Mucosa of rectum (tissue), 2 donors: ENCODE data around the gene SLC39A10.
A peak's percentile ranks its signal among the peaks of the same experiment; 100 is the strongest.
"Not testable (repeated sequence)": the region's sequence is repeated elsewhere in the genome, so short reads cannot be mapped to it uniquely, and the experiment has no call there.

Experiments used
- H3K27ac ChIP-seq, 2 donors: one replicate each; pipeline ENCODE4 v1.7.0; 2013; ENCODE audit warnings: inconsistent platforms in 2 of 2, low read depth in 2 of 2, low read length in 2 of 2
- H3K27me3 ChIP-seq, 2 donors: one replicate each; pipeline ENCODE4 v1.7.0; 2013; ENCODE audit warnings: low read length in 2 of 2; ENCODE audit not compliant: control insufficient read depth in 2 of 2, insufficient read depth in 2 of 2
- H3K36me3 ChIP-seq, 2 donors: one replicate each; pipeline ENCODE4 v1.7.0; 2013; ENCODE audit warnings: low read length in 2 of 2; ENCODE audit not compliant: control insufficient read depth in 2 of 2, insufficient read depth in 2 of 2
- H3K4me1 ChIP-seq, 2 donors: one replicate each; pipeline ENCODE4 v1.7.0; 2013; ENCODE audit warnings: low read length in 2 of 2, mild to moderate bottlenecking in 1 of 2; ENCODE audit not compliant: control insufficient read depth in 2 of 2, insufficient read depth in 2 of 2
- H3K4me3 ChIP-seq, 2 donors: one replicate each; pipeline ENCODE4 v1.7.0; 2013; ENCODE audit warnings: low read length in 2 of 2
- H3K9ac ChIP-seq, 2 donors: one replicate each; pipeline ENCODE4 v1.7.0; 2013; ENCODE audit warnings: low read length in 2 of 2, low read depth in 1 of 2, mild to moderate bottlenecking in 1 of 2
- H3K9me3 ChIP-seq, 2 donors: one replicate each; pipeline ENCODE4 v1.7.0; 2013; ENCODE audit warnings: low read length in 2 of 2; ENCODE audit not compliant: control insufficient read depth in 2 of 2
- donor health status: healthy.
- donor health status: Normal muscosa, but diverticular disease.

Gene SLC39A10

DNA sequence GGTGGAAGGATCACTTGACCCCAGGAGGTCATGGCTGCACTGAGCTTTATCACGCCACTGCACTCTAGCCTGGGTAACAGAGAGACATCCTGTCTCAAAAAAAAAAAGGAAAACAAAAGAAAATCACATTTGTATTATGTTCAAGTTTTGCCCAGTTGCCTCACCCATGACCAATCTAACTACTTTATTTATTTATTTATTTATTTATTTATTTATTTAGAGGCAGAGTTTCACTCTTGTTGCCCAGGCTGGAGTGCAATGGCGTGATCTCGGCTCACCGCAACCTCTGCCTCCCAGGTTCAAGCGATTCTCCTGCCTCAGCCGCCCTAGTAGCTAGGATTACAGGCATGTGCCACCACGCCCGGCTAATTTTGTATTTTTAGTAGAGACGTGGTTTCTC, 12.3 kb upstream of the SLC39A10 start:
- not testable (repeated sequence) for H3K36me3 ChIP-seq, H3K27me3 ChIP-seq, H3K9me3 ChIP-seq, H3K27ac ChIP-seq, H3K9ac ChIP-seq, H3K4me1 ChIP-seq, H3K4me3 ChIP-seq

DNA sequence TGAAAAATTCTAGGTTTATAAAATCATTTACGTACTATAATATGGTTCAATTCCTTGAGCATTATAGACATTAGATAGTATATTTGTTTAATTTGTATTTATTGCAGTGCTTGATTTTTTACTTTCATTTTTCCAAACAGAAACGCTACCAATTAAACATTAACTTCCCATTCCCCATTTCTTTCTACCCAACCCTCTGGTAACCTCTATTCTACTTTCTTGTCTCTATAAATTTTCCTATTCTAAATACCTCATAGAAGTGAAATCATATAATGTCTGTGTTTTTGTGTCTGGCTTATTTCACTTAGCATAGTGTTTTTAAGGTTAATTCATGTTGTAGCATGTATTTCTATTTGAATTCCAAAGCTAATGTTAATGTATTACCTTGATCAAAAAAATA, 11.6 kb upstream of the SLC39A10 start:
- H3K9ac ChIP-seq = no peak overlapping the region
- no peaks in the 10 kb centered on the region for H3K9me3 ChIP-seq
- no peak overlapping the region for H3K27ac ChIP-seq
- H3K4me3 ChIP-seq = no peak overlapping the region
- H3K4me1 ChIP-seq = peaks cover 2 to 8% of the 10 kb centered on the region in 2 donors
- H3K27me3 ChIP-seq = no peaks in the 10 kb centered on the region
- H3K36me3 ChIP-seq = no peaks in the 10 kb centered on the region

DNA sequence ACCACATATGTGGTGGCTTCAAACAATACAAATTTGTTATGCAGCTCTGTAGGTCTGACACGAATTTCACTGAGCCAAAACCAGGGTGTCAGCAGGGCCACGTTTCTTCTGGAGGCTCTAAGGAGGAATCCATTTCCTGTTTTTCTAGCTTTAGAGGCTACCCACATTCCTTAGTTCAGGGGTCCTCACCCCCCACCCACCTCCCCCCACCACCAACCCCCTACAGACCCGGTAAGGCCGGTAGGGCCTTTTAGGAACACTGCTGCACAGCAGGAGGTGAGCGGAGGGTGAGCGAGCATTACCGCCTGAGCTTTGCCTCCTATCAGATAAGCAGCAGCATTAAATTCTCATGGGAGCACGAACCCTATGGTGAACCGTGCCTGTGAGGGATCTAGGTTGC, 10.6 kb upstream of the SLC39A10 start:
- H3K27me3 ChIP-seq = no peaks in the 10 kb centered on the region
- H3K27ac ChIP-seq = no peak overlapping the region
- H3K9ac ChIP-seq = no peak overlapping the region
- no peak overlapping the region for H3K4me3 ChIP-seq
- no peaks in the 10 kb centered on the region for H3K36me3 ChIP-seq
- H3K9me3 ChIP-seq = no peaks in the 10 kb centered on the region
- peaks cover 2 to 8% of the 10 kb centered on the region in 2 donors for H3K4me1 ChIP-seq

DNA sequence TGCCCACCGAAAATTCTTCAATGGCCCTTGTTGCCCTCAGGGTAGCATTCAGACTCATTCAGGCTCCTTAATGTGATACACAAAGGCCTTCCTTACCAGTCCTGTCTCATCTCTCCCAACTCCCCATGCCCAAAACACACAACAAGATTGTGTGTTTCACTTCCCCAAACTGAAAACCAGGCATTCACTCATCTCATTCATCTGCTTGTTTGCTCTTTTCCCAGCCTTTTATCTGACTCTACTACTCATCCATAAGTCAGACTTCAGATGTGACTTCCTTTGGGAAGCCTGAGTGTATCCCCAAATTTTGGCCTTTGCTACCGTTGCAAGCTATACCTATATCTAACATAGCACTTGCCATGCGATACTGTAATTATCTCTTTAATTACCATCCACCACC, 9.7 kb upstream of the SLC39A10 start:
- Histone ChIP-seq H3K9ac (no peak overlapping the region), H3K4me1 (peaks cover 2 to 5% of the 10 kb centered on the region in 2 donors), H3K36me3 (no peaks in the 10 kb centered on the region), H3K27me3 (no peaks in the 10 kb centered on the region), H3K4me3 (no peak overlapping the region), H3K9me3 (no peaks in the 10 kb centered on the region), H3K27ac (no peak overlapping the region)

DNA sequence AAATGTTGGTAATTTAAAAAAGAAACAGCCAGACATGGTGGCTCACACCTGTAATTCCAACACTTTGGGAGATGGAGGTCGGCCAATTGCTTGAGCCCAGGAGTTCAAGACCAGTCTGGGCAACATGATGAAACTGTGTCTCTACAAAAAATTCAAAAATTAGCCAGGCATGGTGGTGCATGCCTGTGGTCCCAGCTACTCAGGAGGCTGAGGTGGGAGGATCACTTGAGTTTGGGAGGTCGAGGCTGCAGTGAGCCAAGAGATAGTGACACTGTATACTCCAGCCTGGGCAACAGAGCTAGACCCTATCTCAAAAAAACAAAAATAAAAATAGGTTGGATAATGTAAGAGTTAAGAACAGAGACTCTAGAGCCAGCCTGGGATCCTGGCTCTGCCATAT, 8.7 kb upstream of the SLC39A10 start:
- H3K9me3 ChIP-seq, H3K4me1 ChIP-seq: not testable (repeated sequence)

DNA sequence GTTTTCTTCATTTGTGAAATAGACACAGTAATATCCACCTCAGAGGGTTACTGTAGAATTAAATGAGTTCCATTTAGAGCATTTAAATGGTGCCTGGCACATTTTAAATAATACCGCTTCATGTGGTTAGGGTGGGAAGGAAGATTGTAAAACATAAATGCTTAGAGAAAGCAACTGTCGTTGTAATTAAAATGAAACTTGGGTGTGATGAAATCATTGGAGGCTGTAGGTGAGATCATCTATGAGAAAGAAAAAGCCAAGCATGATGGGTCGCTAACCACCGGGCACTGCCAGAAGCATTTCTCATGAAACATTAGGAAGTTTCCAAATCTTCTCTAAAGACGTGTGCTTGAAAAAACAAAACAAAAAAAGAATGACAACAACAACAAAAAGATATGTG, 8.2 kb upstream of the SLC39A10 start:
- no peak overlapping the region for H3K27ac ChIP-seq
- no peaks in the 10 kb centered on the region for H3K4me1 ChIP-seq
- H3K9me3 ChIP-seq = no peaks in the 10 kb centered on the region
- H3K9ac ChIP-seq = no peak overlapping the region
- H3K36me3 ChIP-seq = no peaks in the 10 kb centered on the region
- H3K27me3 ChIP-seq = no peaks in the 10 kb centered on the region
- no peak overlapping the region for H3K4me3 ChIP-seq

More for the DNA sequence above, 8.7 kb upstream of the SLC39A10 start:
- H3K27me3 ChIP-seq, H3K9ac ChIP-seq, H3K36me3 ChIP-seq, H3K27ac ChIP-seq, H3K4me3 ChIP-seq: not testable (repeated sequence)

DNA sequence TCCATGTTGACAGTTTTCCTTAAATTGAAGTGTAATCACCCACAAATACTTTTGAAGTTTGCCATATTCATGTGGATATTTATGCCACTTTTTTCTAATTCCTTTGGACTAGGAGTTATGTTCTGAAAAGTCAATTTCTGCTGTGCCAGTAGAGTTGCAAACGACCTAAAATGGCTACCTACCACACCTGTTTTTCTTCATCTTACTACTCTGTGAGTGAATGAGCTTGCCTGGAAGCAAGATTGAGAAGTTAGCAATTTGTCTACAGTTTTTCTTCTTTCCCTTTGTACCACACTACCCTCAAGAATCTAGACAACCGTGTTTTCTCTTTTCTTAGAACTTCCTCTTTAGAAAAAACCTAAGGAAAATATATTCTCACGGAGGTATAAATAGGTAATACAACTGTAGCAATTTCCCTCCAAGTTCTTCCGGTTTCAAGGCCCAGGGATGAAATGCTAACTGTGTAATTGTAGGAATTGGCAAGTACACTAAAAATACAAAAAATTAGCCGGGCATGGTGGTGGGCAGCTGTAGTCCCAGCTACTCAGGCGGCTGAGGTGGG, 7.3 kb upstream of the SLC39A10 start:
- Histone ChIP-seq H3K36me3 (no peaks in the 10 kb centered on the region), H3K4me3 (no peak overlapping the region), H3K27ac (peak overlapping the region; percentile 26 to 52), H3K9ac (no peak overlapping the region), H3K9me3 (no peaks in the 10 kb centered on the region), H3K4me1 (no peaks in the 10 kb centered on the region), H3K27me3 (no peaks in the 10 kb centered on the region)

DNA sequence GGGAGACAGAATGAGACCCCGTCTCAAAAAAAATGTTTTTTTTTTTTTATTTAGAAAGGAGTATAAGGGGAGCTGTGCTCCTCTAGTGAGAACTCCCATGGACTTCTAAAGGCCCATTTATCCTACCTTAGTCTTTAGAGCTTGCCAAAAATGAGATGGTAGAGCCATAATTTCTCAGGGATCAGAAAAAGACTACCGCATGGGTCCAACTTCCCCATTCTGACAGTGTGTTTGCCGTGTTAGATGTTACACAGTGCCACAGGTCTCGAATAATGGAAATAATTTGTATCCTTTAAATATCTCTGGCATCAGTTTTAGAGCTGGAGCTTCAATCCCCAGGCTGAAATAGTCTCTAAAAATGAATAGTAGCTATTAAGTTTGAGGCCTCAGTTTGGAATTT, 6.0 kb upstream of the SLC39A10 start:
- Histone ChIP-seq H3K27ac (no peak overlapping the region), H3K27me3 (no peaks in the 10 kb centered on the region), H3K4me1 (no peaks in the 10 kb centered on the region)

DNA sequence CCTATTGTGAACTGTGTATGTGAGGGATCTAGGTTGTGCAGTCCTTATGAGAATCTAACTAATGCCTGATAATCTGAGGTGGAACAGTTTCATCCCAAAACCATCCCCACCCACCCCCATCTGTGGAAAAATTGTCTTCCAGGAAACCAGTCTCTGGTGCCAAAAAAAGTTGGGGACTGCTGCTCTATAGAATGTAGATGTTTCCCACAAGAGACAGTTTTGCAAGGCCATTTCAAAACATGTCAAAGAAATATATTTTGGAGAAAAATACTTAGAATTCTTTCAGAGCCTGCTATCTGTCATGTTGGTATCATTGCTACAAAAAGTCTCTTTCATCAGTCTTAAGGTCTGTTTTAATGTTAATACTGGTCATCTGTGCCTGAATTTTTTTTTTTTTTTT, 4.1 kb upstream of the SLC39A10 start:
- no peaks in the 10 kb centered on the region for H3K27me3 ChIP-seq
- no peak overlapping the region for H3K27ac ChIP-seq
- H3K4me3 ChIP-seq = no peak overlapping the region
- peaks cover 0 to 4% of the 10 kb centered on the region in 2 donors for H3K4me1 ChIP-seq
- H3K9ac ChIP-seq = no peak overlapping the region
- H3K36me3 ChIP-seq = no peaks in the 10 kb centered on the region
- no peaks in the 10 kb centered on the region for H3K9me3 ChIP-seq

More for the DNA sequence above, 6.0 kb upstream of the SLC39A10 start:
- no peak overlapping the region for H3K4me3 ChIP-seq
- H3K36me3 ChIP-seq = no peaks in the 10 kb centered on the region
- H3K9ac ChIP-seq = no peak overlapping the region
- no peaks in the 10 kb centered on the region for H3K9me3 ChIP-seq

DNA sequence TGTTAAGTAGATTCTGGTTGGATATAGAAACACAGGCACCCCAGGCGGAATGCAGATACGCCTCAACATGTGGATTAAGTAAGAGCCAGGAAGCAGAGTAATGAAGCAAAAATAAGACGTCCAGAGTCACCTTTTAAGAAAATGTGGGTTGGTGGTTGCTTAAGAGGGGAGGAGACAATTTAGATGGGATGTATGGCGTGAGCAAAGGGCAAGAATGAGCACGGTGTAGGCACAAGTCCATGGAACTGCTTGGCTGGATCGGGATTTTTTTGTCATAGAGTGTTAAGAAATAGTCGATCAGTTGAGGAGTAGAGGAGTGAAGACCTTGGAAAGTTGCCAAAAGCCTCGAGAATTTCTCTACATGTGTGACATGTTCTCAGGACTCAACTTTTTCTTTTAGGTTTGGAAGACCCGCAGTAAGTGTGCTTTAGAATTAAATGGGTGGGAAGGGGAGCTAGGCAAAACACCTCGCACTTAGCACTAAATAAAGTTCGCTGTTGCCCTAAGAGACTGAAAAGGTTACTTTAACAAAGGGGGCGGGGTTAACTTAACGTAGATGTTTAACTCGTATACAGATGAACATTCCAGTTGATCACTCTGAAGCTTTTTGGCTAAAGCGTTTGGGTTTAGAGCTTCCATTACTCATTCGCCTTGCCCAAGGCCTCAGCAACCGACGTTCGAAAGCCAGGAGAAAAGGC, 716 bp upstream of the SLC39A10 start:
- Histone ChIP-seq H3K9ac (peak overlapping the region; percentile 10 to 98), H3K27me3 (no peaks in the 10 kb centered on the region), H3K27ac (peak overlapping the region; percentile 74 to 97), H3K4me1 (peaks cover 9 to 10% of the 10 kb centered on the region in 2 donors), H3K4me3 (peak overlapping the region; percentile 75 to 94), H3K9me3 (no peaks in the 10 kb centered on the region), H3K36me3 (no peaks in the 10 kb centered on the region)
